Loucy (cell line): ENCODE measurements around the gene NR2C2AP.

Experiments used
- EZH2phosphoT487 ChIP-seq: fragments of 200-600 bp; IDR thresholded peaks from 2 replicates; pipeline ENCODE4 v1.6.1; 2018; ENCODE audit warnings: antibody characterized with exemption, mild to moderate bottlenecking, moderate library complexity, borderline replicate concordance
- TF ChIP-seq, protein P1 (sequence below): fragments of 200-600 bp; sonication (generic); conservative IDR thresholded peaks from 2 replicates; pipeline ENCODE4 v1.5.1; 2014; ENCODE audit warnings: mild to moderate bottlenecking, antibody characterized with exemption, low read length

DNA sequence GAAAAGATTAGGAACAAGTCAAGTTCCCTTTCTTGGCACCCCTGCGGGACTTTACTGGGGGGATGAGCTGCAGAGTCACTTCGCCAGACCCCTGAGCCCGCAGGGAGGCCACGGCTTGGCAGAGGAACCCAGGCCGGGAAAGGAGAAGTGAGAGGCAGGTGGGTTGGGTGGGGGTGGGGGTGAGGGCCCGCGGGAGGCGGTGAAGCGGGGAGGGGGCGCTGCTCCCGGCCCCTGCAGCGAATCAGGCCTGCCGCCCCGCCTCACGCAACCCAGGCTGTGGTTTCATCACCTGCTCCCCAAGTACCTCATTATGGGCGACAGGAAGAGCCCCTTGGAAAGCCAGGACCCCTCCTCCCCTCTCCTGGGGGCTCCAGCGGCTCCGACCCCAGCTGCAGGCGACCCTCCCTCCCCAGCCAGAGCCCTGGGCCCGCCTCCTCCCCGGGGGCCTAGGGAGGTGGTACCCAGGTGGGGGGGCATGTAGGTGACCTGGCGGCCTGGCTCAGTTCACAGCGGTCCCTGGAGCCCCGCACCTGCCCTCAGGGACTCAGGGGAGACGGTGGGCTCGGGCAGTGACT is 42.7 kb downstream of the NR2C2AP start:
- TF ChIP-seq, protein P1, sequence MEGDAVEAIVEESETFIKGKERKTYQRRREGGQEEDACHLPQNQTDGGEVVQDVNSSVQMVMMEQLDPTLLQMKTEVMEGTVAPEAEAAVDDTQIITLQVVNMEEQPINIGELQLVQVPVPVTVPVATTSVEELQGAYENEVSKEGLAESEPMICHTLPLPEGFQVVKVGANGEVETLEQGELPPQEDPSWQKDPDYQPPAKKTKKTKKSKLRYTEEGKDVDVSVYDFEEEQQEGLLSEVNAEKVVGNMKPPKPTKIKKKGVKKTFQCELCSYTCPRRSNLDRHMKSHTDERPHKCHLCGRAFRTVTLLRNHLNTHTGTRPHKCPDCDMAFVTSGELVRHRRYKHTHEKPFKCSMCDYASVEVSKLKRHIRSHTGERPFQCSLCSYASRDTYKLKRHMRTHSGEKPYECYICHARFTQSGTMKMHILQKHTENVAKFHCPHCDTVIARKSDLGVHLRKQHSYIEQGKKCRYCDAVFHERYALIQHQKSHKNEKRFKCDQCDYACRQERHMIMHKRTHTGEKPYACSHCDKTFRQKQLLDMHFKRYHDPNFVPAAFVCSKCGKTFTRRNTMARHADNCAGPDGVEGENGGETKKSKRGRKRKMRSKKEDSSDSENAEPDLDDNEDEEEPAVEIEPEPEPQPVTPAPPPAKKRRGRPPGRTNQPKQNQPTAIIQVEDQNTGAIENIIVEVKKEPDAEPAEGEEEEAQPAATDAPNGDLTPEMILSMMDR = no peak
- TF ChIP-seq EZH2phosphoT487 = no peak
